LNCAP (cell line): ENCODE results near the gene CAMTA1.

Experiments used
- TF ChIP-seq, protein P1 (sequence below): fragments of 450-650 bp; IDR thresholded peaks from 2 replicates; pipeline ENCODE4 v1.5.1; 2017; ENCODE audit warnings: mild to moderate bottlenecking

Gene CAMTA1

DNA sequence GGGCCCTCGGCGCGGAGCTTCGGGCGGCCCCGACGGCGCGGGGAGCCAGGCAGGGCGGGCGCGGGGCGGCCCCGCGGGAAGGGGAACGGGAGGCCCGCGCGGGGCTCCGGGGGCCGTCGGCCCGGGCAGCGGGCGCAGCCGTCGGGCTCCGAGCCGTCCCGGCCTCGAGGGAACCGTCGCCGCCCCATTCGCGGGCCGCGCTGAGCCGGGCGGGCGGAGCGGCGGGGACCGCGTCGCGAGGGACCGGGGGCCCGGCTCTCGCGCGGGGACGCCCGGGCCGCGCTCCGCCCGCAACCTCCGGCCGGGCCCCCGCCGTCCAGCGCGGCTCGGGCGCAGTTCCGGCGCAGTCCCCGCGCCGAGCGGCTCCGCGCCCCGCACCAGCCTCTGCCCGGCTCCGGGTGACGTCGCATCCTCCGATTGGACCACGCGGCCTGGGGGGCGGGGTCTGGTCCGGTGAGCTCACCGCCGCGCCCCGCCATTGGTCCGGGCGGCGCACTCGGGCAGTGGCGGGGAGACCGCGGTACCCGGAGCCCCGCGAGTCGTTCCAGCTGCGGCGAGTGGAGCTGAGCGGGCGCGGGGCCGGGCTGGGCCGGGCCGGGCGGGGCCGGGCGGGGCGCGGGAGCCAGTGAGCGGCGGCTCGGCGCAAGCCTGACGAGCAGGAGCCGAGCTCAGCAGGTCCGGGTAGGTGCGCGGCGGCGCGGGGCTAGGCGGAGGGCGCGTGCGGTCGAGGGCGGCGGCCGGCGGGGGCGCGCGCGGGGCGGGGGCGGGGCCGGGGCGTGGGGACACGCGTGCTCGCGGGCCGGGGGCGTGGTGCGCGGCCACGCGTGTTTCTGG is 919.2 kb downstream of the CAMTA1 start:
- TF ChIP-seq, protein P1, sequence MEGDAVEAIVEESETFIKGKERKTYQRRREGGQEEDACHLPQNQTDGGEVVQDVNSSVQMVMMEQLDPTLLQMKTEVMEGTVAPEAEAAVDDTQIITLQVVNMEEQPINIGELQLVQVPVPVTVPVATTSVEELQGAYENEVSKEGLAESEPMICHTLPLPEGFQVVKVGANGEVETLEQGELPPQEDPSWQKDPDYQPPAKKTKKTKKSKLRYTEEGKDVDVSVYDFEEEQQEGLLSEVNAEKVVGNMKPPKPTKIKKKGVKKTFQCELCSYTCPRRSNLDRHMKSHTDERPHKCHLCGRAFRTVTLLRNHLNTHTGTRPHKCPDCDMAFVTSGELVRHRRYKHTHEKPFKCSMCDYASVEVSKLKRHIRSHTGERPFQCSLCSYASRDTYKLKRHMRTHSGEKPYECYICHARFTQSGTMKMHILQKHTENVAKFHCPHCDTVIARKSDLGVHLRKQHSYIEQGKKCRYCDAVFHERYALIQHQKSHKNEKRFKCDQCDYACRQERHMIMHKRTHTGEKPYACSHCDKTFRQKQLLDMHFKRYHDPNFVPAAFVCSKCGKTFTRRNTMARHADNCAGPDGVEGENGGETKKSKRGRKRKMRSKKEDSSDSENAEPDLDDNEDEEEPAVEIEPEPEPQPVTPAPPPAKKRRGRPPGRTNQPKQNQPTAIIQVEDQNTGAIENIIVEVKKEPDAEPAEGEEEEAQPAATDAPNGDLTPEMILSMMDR, result no peak

DNA sequence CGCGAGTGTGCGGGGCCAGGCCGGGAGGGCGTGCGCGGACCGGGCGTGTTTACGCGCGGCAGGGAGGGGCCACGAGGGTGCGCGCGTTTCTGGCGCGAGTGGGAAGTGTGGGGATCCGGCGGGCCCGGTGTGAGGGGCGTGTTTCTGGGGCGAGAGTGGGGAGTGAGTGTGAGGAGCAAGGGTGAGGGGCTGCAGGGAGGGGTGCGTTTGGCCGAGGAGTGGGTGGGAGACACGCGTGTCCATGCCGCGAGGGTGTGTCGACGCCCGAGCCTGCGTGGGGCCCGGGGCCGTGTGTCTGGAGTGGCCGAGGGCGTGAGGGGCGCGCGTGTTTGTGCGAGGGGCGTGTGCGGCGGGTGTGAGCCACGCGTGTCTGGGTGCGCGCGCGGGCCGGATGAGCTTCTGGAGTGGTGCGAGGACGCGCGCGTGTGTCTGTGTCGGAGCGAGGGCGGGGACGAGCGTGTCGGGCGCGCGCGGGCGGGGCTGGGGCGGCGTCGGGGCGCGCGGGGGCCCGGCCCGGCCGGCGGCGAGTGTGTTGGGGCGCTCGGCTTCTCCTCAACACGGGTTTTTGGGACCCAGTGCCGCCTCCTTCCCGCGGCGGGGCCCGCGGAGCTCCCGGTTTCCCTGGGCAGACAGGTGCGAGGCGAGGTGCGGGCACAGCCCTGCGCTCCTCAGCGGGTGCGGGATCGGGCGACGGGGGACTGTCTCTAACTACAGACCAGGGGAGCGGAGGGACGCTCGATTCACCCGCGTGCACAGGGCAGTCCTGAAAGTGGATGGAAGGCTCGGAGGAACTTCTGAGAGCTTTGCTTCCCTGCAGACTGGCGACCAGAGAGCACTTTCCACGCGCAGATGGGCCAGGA is 920.0 kb downstream of the CAMTA1 start:
- TF ChIP-seq, protein P1, result no peak

DNA sequence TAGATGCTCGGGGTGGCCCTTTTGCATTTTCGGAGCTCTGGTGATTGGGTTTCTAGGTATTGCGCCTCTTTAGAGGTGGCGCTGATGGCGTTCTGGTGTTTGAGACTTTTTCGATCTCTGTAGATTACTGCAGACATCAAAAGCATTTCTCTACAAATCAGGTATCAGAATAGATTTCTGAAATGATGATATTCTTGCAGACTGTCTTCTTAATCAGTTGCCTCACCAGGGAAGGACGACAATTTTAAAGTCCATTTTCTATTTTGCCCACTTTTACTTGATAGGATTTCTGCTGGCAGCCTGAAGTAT is 920.6 kb downstream of the CAMTA1 start:
- TF ChIP-seq, protein P1, result no peak

DNA sequence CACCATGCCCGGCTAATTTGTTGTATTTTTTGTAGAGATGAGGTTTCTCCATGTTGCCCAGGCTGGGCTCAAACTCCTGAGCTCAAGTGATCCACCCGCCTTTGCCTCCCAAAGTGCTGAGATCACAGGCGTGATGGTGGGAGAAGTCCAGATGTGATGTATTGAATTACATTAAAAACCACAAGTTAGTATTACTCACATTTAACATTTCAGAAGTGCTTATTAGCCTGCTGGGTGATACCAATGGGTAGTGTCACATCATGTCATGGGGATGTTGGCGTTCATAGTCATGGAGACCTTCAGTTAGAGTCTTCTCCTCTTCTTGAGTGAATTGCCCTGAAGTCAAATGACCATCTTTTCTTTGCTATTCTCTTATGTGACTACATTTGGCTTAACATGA is 922.3 kb downstream of the CAMTA1 start:
- TF ChIP-seq, protein P1, result no peak

DNA sequence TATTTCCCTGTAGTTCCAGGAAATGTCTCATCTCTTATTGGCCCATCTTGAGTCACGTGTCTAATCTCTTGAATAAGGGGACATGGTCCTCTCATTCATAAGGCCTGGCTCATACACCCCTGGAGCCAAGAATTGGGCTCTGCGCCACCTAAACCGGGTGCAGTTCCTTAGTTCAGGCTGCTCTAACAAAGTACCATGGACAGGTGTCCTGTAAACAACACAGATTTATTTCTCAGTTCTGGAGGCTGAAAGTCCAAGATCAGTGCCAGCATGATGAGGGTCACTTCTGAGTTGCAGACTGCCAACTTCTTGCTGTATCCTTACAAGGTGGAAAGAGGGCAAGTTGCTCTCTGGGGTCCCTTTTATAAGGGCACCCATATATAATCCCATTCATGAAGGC is 925.6 kb downstream of the CAMTA1 start:
- TF ChIP-seq, protein P1, result no peak

DNA sequence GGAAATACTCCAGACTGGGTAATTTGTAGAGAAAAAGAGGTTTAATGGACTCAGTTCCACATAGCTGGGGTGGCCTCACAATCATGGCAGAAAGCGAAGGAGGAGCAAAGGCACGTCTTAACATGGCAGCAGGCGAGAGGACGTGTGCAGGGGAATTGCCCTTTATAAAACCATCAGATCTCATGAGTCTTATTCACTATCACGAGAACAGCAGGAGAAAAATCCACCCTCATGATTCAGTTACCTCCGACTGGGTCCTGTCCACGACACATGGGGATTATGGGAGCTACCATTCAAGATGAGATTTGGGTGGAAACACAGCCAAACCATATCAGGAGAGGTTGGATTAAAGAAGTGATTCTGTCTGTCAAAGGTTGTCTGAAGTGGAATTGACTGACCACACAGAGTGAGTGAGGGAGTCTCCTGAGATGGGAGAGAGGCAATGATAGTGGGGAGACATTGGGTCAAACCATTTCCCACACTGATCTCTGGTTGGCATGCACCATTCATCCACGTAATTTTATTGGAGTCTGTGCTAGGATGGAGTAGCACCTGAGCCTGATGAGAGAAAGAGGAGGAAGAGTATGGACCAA is 927.6 kb downstream of the CAMTA1 start:
- TF ChIP-seq, protein P1, result no peak

DNA sequence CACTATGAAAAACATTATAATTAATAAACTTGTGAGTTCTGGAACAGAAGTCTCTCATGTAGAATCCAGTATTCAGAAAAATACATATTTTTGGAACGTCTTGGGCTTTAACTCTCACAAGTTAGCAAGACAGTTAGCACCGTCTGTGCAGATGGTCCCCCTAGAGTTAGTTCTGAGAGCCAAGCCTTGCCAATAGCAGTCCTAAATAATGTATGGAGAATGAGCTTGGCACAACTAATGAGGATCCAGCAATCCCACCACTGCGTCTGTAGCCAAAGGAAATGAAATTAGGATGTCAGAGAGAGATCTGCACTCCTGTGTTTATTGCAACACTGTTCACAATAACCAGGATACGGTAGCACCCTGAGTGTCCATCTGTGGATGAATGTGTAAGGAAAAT is 931.3 kb downstream of the CAMTA1 start:
- TF ChIP-seq, protein P1, result no peak
